H1 (cell line): ENCODE results near the gene DNAAF8. TPM values are rescaled to one million over a fixed set of nuclear protein-coding genes. Genes with fewer than 3 reads are reported as not detected.
A peak's percentile ranks its signal among the peaks of the same experiment; 100 is the strongest.

ENCODE experiments used
- CTCF ChIA-PET: fragments of 300-600 bp; sonication (Branson Sonifier 250); formaldehyde crosslinking; loops from one replicate; lab custom pipeline; 2021; ENCODE audit not compliant: partially characterized antibody; lab: Charles Lee
- POLR2A ChIA-PET: fragments of 300-600 bp; sonication (Branson Sonifier 250); formaldehyde crosslinking; loops from one replicate; lab custom pipeline; 2021; ENCODE audit warnings: inconsistent platforms; ENCODE audit not compliant: partially characterized antibody; lab: Charles Lee
- DNase-seq, 2 experiments: peaks; one replicate each; pipeline versions ENCODE4 v3.0.0 to v3.0.0-alpha.2; 2010 to 2022; ENCODE audit warnings: low spot score in 2 of 2, low read depth in 1 of 2, mixed read lengths in 1 of 2
- FAIRE-seq: peaks from 2 replicates; lab custom pipeline; 2011; peaks lifted over from hg19 to GRCh38; lab: Jason Lieb, UNC
- H2AFZ ChIP-seq: 2 replicates; pipeline ENCODE4 v1.8.1; 2012; ENCODE audit warnings: low read length, inconsistent platforms
- H2AK5ac ChIP-seq: 2 replicates; pipeline ENCODE4 v1.6.1; 2013; ENCODE audit warnings: low read depth, low read length
- H2BK120ac ChIP-seq: replicated peaks from 2 replicates; pipeline ENCODE3; 2013; ENCODE audit warnings: low read depth, low read length, inconsistent platforms
- H2BK12ac ChIP-seq: 2 replicates; pipeline ENCODE4 v1.6.1; 2013; ENCODE audit warnings: low read depth, low read length
- H2BK15ac ChIP-seq: 2 replicates; pipeline ENCODE4 v1.6.1; 2013; ENCODE audit warnings: low read length
- H2BK20ac ChIP-seq: 2 replicates; pipeline ENCODE4 v1.6.1; 2013; ENCODE audit warnings: low read length
- H2BK5ac ChIP-seq: 2 replicates; pipeline ENCODE4 v1.6.1; 2013; ENCODE audit warnings: low read depth, low read length
- H3K14ac ChIP-seq: 2 replicates; pipeline ENCODE4 v1.6.1; 2013; ENCODE audit warnings: inconsistent platforms; ENCODE audit not compliant: insufficient read length
- H3K18ac ChIP-seq: 2 replicates; pipeline ENCODE4 v1.6.1; 2013; ENCODE audit warnings: low read length; ENCODE audit errors: extremely low read depth
- H3K23ac ChIP-seq: 2 replicates; pipeline ENCODE4 v1.6.1; 2013; ENCODE audit warnings: inconsistent platforms; ENCODE audit not compliant: insufficient read length
- H3K23me2 ChIP-seq: 2 replicates; pipeline ENCODE4 v1.6.1; 2013; ENCODE audit warnings: low read depth, low read length
- H3K27ac ChIP-seq: 2 replicates; pipeline ENCODE4 v1.6.1; 2011; ENCODE audit warnings: low read depth, low read length, inconsistent platforms
- H3K27me3 ChIP-seq, 4 experiments: replicated peaks in 1 of 4; 1 replicate in 1 of 4; 2 replicates in 3 of 4; pipeline versions ENCODE4 v1.6.1 to v1.8.1; 2011 to 2013; ENCODE audit warnings: low read length in 3 of 4, mild to moderate bottlenecking in 3 of 4, inconsistent platforms in 2 of 4, mixed read lengths in 2 of 4, moderate library complexity in 1 of 4; ENCODE audit not compliant: control insufficient read depth in 3 of 4, insufficient read depth in 3 of 4; ENCODE audit errors: extremely low read depth in 1 of 4
- H3K36me3 ChIP-seq, 4 experiments: 2 replicates each; pipeline versions ENCODE4 v1.6.1 to v1.8.1; 2011 to 2013; ENCODE audit warnings: mild to moderate bottlenecking in 4 of 4, low read length in 3 of 4, moderate library complexity in 2 of 4, control low read depth in 1 of 4, inconsistent platforms in 1 of 4; ENCODE audit not compliant: insufficient read depth in 4 of 4, control insufficient read depth in 2 of 4
- H3K4ac ChIP-seq: replicated peaks from 2 replicates; pipeline ENCODE3; 2013; ENCODE audit warnings: low read length, low read depth, mixed read lengths, inconsistent platforms; ENCODE audit not compliant: insufficient read length
- H3K4me1 ChIP-seq, 4 experiments: replicated peaks in 1 of 4; 1 replicate in 1 of 4; 2 replicates in 3 of 4; pipeline versions ENCODE4 v1.6.1 to v1.8.1; 2011 to 2013; ENCODE audit warnings: low read length in 3 of 4, inconsistent platforms in 2 of 4, mixed read lengths in 1 of 4; ENCODE audit not compliant: insufficient read depth in 4 of 4, control insufficient read depth in 3 of 4
- H3K4me2 ChIP-seq, 2 experiments: 2 replicates each; pipeline versions ENCODE4 v1.6.1 to v1.8.1; 2011 to 2013; ENCODE audit warnings: low read depth in 2 of 2, low read length in 2 of 2, control low read depth in 1 of 2, inconsistent platforms in 1 of 2, mild to moderate bottlenecking in 1 of 2; ENCODE audit not compliant: insufficient read depth in 1 of 2
- H3K4me3 ChIP-seq, 4 experiments: fragments of 200-600, 300-600 bp in 1 of 4; sonication (generic), shearing (Covaris generic), sonication (Bioruptor Twin) in 1 of 4; 2 replicates each; pipeline versions ENCODE4 v1.5.1 to v1.8.1; 2011 to 2016; ENCODE audit warnings: low read length in 4 of 4, low read depth in 3 of 4, control low read depth in 2 of 4, inconsistent platforms in 2 of 4, mild to moderate bottlenecking in 2 of 4, mixed read lengths in 1 of 4, moderate library complexity in 1 of 4; ENCODE audit not compliant: insufficient read depth in 2 of 4; ENCODE audit errors: extremely low read depth in 1 of 4
- H3K56ac ChIP-seq: replicated peaks from 2 replicates; pipeline ENCODE3; 2013; ENCODE audit warnings: low read depth, mild to moderate bottlenecking, mixed read lengths, low read length, inconsistent platforms; ENCODE audit not compliant: insufficient read length
- H3K79me1 ChIP-seq: 2 replicates; pipeline ENCODE4 v1.6.1; 2013; ENCODE audit warnings: low read depth, low read length, control low read depth
- H3K79me2 ChIP-seq, 2 experiments: 2 replicates each; pipeline versions ENCODE4 v1.6.1 to v1.8.1; 2012 to 2013; ENCODE audit warnings: low read length in 2 of 2, mild to moderate bottlenecking in 2 of 2, inconsistent platforms in 1 of 2; ENCODE audit not compliant: insufficient read depth in 2 of 2, control insufficient read depth in 1 of 2
- H3K9ac ChIP-seq, 4 experiments: replicated peaks in 1 of 4; 1 replicate in 1 of 4; 2 replicates in 3 of 4; pipeline versions ENCODE4 v1.6.1 to v1.8.1; 2011 to 2013; ENCODE audit warnings: low read depth in 3 of 4, low read length in 3 of 4, control low read depth in 2 of 4, mild to moderate bottlenecking in 2 of 4, moderate library complexity in 2 of 4, inconsistent platforms in 1 of 4; ENCODE audit errors: extremely low read depth in 1 of 4
- H3K9me3 ChIP-seq, 2 experiments: 2 replicates each; pipeline versions ENCODE4 v1.6.1 to v1.8.1; 2012 to 2013; ENCODE audit warnings: mild to moderate bottlenecking in 2 of 2, moderate library complexity in 2 of 2, control low read depth in 1 of 2, inconsistent platforms in 1 of 2, low read depth in 1 of 2, low read length in 1 of 2, mixed read lengths in 1 of 2; ENCODE audit not compliant: insufficient read depth in 2 of 2
- H4K20me1 ChIP-seq, 2 experiments: replicated peaks in 1 of 2; 2 replicates each; pipeline versions ENCODE3 to v1.8.1; 2011 to 2013; ENCODE audit warnings: inconsistent platforms in 2 of 2, low read length in 2 of 2, mild to moderate bottlenecking in 1 of 2; ENCODE audit not compliant: insufficient read depth in 2 of 2, control insufficient read depth in 1 of 2
- H4K5ac ChIP-seq: 2 replicates; pipeline ENCODE4 v1.6.1; 2013; ENCODE audit warnings: low read length, low read depth, mixed read lengths, inconsistent platforms; ENCODE audit not compliant: insufficient read length
- H4K8ac ChIP-seq: 2 replicates; pipeline ENCODE4 v1.8.0; 2013; ENCODE audit warnings: mild to moderate bottlenecking, moderate library complexity, low read length, inconsistent platforms; ENCODE audit not compliant: insufficient read depth; ENCODE audit errors: extremely low read depth
- H4K91ac ChIP-seq: replicated peaks from 2 replicates; pipeline ENCODE3; 2013; ENCODE audit warnings: low read length, mixed read lengths, inconsistent platforms; ENCODE audit not compliant: insufficient read length
- GABPA ChIP-seq: IDR thresholded peaks from 2 replicates; pipeline ENCODE4 v1.6.1; 2011; ENCODE audit warnings: mild to moderate bottlenecking, low read length, moderate library complexity, borderline replicate concordance; ENCODE audit not compliant: insufficient read depth
- RAD21 ChIP-seq, 2 experiments: IDR thresholded peaks in 1 of 2; conservative IDR thresholded peaks in 1 of 2; 2 replicates each; pipeline ENCODE4 v1.6.1; 2011; ENCODE audit warnings: low read depth in 2 of 2, low read length in 2 of 2, improper control_type of control experiment in 1 of 2, inconsistent platforms in 1 of 2, mild to moderate bottlenecking in 1 of 2, moderate library complexity in 1 of 2
- TAF1 ChIP-seq: IDR thresholded peaks from 2 replicates; pipeline ENCODE4 v1.6.1; 2011; ENCODE audit warnings: mild to moderate bottlenecking, low read depth, low read length
- ZNF274 ChIP-seq: IDR thresholded peaks from 2 replicates; pipeline ENCODE4 v1.7.0; 2012; ENCODE audit warnings: low read length, borderline replicate concordance; ENCODE audit errors: extremely low read depth
- WGBS, 2 experiments: shearing (Covaris generic) in 1 of 2; methylation state at CpG; one replicate each; pipeline versions ENCODE4 v1.1.6 to v1.1.7; 2013 to 2015; ENCODE audit warnings: low lambda C conversion rate in 2 of 2, mixed read lengths in 2 of 2, inconsistent platforms in 1 of 2, low coverage in 1 of 2, missing lambda C conversion rate in 1 of 2; ENCODE audit not compliant: insufficient replicate concordance in 2 of 2, insufficient coverage in 1 of 2, insufficient read length in 1 of 2; ENCODE audit errors: extremely low coverage in 1 of 2, missing lambda C conversion rate in 1 of 2; 5-methylcytosine and 5-hydroxymethylcytosine counted together
- polyA plus RNA-seq, 7 experiments: library from polyadenylated mRNA; depleted of rRNA in 3 of 7; stranded (reverse) in 5 of 7; unstranded in 2 of 7; fragments of >200 nt in 5 of 7; fragments of 200-250 nt in 2 of 7; gene quantifications; 1 replicate in 5 of 7; 2 replicates in 1 of 7; 4 replicates in 1 of 7; pipeline versions ENCODE4 v1.2.1 to v1.2.3, GENCODE V29; 2011 to 2013; ENCODE audit warnings: missing spikeins in 2 of 7, mixed read lengths in 2 of 7
- total RNA-seq: library from RNA; stranded (reverse); fragmentation: NEBNext Ultra II Directional; extraction: Animal tissue kit (Norgen Biotek cat#: 25700); gene quantifications from 2 replicates; pipeline ENCODE4 v1.2.1, GENCODE V29; 2021

The DNAAF8 gene
- total and polyA plus RNA-seq, 2 of the 8 experiments (the other 6 are each of a cell fraction or from before 2014, with no cell fraction given), result 0.39 TPM; not detected in 1

DNA sequence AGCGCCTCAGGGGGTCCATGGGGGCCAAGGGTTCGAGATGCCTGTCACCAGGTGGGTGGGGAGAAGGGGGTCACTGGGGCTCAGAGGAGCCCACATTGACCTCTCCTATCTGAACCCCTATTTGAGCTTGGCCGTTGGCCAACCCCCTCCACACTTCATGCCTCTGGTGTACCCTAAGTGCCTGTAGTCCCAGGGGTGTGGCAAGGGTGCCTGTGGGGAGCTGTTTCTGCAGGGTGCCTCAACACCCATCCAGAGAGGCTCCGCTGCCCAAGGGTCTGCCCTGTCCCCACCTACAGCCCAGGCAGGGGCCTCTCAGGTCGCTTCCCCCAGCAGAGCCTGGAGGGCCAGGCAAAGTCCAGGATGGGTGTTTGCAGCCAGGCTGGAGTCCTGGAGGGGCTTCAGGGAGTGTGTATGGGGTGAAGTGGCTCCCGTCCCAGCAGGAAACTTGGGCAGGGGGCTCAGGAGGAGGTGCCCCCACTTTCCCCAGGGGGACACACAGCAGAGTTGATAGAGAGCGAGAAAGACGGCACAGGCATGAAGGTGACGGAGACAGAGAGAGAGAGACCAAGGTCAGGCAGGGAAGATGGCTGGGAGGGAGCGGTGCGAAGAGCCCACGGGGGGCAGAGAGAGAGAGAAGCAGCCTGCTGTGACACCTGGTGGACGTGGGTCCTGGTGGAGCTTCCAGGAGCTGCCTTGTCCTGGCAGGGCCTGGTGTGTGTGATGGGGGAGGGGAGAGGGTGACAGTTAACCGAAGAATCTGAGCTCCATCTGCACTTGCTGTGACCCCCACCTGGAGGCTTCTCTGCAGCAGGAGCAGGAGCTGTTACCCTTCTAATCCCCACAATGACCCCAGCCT is 53.5 kb downstream of the DNAAF8 start, which contains the start of gene SEPTIN12:
Gene SEPTIN12 (minus strand): TSS at position 719 of the 856 bp plus-strand sequence. CDS start 700 bp downstream, at position 19.
- H3K18ac ChIP-seq, result peak within 1 kb of the TSS; percentile 57; the same call in 1 of the 2 replicates
- H3K9ac ChIP-seq, result no peak within 1 kb of the TSS; a peak in 1 of 7 replicates
- H3K79me2 ChIP-seq, result no peaks in the 10 kb centered on the region
- ChIA-PET CTCF (interaction anchor here (0.5 to 1.2 kb wide), 6 partner anchors 8 to 105 kb away, joined by 3 to 4 read pairs (median 3); no protein-coding TSS in a partner anchor), POLR2A (interaction anchor here (0.6 to 1.7 kb wide), 6 partner anchors 11 to 93 kb away, joined by 3 to 5 read pairs (median 4); partner anchors contain the start of gene ROGDI)
- DNase-seq, result no peak
- H2BK12ac ChIP-seq, result peak within 1 kb of the TSS; percentile 95; the same call in 1 of the 2 replicates
- no peaks in the 10 kb centered on the region for H3K79me1 ChIP-seq
- H2BK120ac ChIP-seq, result no peak within 1 kb of the TSS
- no peaks in the 10 kb centered on the region for H3K9me3 ChIP-seq
- H2BK5ac ChIP-seq, result peak within 1 kb of the TSS; percentile 35; the same call in 1 of the 2 replicates
- H3K56ac ChIP-seq, result no peak within 1 kb of the TSS
- FAIRE-seq, result no peak
- no peak within 1 kb of the TSS for H3K4me2 ChIP-seq
- H3K4ac ChIP-seq, result no peak within 1 kb of the TSS
- H3K4me1 ChIP-seq, result peaks cover 0 to 13% (median 4%) of the 10 kb centered on the region in 4 experiments; a peak in 5 of 7 replicates
- no peak within 1 kb of the TSS for H3K14ac ChIP-seq
- no peaks in the 10 kb centered on the region for H3K36me3 ChIP-seq
- peak within 1 kb of the TSS; percentile 58 for H4K91ac ChIP-seq
- no peaks in the 10 kb centered on the region; a peak in 1 of 7 replicates for H3K27me3 ChIP-seq
- H2AK5ac ChIP-seq, result 0 out of 2 replicates have a peak within 1 kb of the TSS, but pooled peaks have one; percentile 24
- H4K5ac ChIP-seq, result peak within 1 kb of the TSS; percentile 18
- H2AFZ ChIP-seq, result peak within 1 kb of the TSS; percentile 92
- H4K8ac ChIP-seq, result peak within 1 kb of the TSS; percentile 53; the same call in 1 of the 2 replicates
- 72% methylated on average over 12 of the region's 14 CpGs; no CpG with 5 or more reads in 1 of the 2 experiments for WGBS, 2 experiments
- no peak within 1 kb of the TSS for H2BK15ac ChIP-seq
- no peaks in the 10 kb centered on the region for H4K20me1 ChIP-seq
- no peak within 1 kb of the TSS for H3K4me3 ChIP-seq
- peak within 1 kb of the TSS; percentile 80; the same call in 1 of the 2 replicates for H2BK20ac ChIP-seq
- no peak within 1 kb of the TSS for H3K23ac ChIP-seq
- no peak within 1 kb of the TSS for H3K27ac ChIP-seq
- no peaks in the 10 kb centered on the region for H3K23me2 ChIP-seq
- 0 out of 2 replicates have a peak, but pooled peaks have one; percentile 15 for TF ChIP-seq TAF1
- no peak for TF ChIP-seq ZNF274
- TF ChIP-seq GABPA, result 0 out of 2 replicates have a peak, but pooled peaks have one; percentile 19
- peak in 1 of 2 experiments; percentile 11; a peak in 2 of 4 replicates for TF ChIP-seq RAD21 (IDR thresholded peaks at IDR 0.05 in 1 of 2, conservative IDR thresholded peaks at IDR 0.05 in 1 of 2; ENCODE audit: low read depth in 2 of 2, low read length in 2 of 2)
